GM18909 (cell line): ENCODE measurements around the gene SIL1.
"Not testable (repeated sequence)": the region's sequence is repeated elsewhere in the genome, so short reads cannot be mapped to it uniquely, and the experiment has no call there.

Source experiments
- ATAC-seq: cut with Tn5 transposase; IDR thresholded peaks from one replicate; pipeline ENCODE4 v1.9.1; 2021; ENCODE audit warnings: mild to moderate bottlenecking; ENCODE audit not compliant: unreplicated experiment, poor library complexity

SIL1 gene

DNA sequence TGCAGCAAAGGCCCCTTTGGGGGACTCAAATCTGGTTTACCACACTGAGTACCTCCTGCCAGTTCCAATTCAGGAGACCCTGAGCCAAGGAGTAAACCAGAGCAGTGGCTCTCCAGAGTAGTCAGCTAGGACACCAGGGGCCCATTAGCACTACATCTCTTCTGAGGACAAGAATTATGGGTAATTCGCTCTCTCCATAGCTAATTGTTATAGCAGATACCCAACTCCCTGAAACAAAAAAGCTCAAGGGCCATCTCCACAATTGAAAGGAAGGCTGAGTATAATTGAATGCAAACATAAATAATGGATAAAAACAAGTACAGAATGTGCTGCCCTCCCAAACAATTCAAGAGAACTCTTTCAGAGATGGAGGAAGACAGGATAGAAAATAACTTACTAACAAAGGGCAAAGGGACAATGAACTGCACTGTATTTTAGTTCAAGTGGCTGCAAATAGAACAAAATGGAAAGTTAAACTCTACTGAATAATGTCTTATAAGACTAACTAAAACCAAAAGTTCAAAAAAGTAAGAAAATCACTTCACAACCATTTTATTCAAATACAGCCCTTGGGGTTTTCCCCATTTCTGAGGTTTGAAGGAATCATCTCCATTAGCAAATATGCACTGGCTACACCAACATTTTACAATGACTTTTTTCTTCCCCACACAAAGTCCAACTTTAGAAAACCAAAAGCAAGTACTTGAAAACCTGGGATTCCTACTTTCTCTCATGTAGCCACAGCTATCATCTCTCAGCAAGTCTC lies 118.8 kb downstream of the SIL1 start:
- ATAC-seq = no peak

DNA sequence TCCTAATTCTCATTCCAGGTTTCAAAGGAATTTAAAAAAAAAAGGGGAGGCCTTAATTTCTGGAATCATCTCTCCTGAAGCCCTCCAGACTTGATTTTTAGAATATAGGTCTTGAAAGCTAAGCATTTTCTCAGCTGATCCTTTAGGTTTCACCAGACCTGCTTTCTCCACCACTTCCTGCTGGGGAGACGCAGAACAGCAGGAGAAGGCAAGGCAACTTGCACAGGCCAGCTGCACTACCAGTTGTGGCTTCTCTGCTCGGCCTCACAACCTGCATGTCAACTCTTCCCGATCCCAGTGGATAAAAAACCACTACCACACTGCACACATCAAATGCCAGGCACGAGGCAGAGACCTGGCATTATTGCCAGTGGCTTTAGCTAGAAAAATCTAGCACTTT lies 119.8 kb downstream of the SIL1 start:
- ATAC-seq = no peak

DNA sequence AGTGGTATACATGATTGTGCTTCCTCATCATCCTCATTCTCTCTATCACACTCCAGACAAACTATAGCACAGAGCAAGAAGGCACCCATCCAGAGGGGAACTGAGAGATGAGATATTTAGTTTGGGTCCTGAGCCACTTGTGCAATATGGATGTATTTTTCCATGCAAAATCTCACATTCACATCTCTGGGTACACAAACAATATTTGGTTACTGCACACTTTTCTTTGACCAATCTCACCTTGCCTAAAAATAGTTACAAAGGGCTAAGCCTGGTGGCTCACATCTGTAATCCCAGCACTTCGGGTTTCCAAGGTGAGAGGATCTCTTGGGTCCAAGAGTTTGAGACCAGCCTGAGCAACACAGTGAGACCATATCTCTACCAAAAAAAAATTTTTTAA lies 120.3 kb downstream of the SIL1 start:
- no peak for ATAC-seq

DNA sequence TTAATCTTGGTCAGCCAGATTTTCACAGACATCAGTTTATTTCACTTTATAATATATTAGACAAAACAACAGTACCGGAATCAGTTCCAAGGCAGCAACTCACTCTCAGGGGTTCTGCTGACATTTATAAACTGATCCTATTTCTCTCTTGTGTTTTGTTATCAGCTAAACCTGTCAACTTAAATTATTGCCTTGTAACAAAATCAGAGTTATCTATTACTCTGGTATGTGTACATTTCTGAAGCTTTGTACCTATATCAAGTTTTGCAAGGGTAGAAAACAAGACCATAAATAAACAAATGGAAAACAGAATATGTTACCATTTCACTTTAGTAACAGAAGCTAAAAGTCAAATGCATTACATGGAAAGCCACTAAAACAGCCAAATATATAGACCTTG lies 122.1 kb downstream of the SIL1 start:
- ATAC-seq = no peak

DNA sequence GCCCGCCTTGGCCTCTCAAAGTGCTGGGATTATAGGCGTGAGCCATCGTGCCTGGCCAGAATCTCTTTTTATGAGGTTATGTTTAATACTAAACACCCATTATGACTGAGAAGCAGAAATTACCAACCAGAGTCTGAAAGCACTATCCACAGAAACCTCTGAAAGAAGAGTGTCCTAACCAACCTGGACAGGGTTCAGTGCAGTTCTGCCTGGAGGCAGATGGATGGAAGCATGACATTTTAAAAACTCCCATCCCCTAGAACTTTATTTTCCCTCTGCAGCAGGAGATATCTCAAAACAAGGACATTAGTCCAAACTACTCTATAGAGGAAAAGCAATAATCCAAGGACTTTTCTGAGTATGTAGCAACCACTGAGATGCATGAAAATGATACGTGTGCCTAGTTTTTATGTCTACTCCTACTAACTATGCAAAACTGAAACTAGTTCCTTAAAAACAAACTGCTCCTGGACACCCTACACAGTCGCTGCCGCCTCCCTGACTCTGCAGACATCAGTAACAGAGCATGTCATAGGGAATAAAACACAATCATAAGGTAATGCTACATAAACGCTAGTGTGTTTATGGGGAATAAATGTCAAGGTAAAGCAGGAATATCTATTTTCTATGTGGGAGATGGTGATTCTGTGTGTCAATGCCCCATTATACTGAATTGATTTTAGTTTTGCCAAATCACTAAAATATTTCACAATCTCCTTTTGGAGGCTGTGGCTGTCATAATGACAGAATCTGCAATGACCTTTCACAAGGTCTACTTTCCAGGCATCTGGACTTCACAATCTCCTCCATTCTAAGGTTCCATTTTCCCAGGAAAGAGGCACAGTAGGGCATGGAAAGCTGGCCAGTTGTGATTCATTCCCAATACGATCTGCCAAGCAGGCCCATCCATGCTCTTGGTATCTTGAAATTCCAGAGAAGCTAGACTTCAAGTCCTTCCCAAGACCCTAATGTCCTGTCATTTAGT lies 122.8 kb downstream of the SIL1 start:
- no peak for ATAC-seq

DNA sequence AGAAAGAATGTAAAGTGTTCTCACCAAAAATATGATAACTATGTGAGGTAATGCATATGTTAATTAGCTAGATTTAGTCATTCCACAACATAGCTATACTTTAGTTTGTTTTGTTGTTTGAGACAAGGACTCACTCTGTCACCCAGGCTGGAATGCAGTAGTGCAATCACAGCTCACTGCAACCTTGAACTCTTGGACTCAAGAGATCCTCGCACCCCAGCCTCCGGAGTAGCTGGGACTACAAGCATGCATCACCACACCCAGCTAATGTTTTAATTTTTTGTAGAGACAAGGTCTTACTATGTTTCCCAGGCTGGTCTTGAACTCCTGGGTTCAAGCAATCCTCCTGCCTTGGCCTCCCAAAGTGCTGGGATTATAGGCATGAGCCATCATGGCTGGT lies 124.2 kb downstream of the SIL1 start:
- not testable (repeated sequence) for ATAC-seq

DNA sequence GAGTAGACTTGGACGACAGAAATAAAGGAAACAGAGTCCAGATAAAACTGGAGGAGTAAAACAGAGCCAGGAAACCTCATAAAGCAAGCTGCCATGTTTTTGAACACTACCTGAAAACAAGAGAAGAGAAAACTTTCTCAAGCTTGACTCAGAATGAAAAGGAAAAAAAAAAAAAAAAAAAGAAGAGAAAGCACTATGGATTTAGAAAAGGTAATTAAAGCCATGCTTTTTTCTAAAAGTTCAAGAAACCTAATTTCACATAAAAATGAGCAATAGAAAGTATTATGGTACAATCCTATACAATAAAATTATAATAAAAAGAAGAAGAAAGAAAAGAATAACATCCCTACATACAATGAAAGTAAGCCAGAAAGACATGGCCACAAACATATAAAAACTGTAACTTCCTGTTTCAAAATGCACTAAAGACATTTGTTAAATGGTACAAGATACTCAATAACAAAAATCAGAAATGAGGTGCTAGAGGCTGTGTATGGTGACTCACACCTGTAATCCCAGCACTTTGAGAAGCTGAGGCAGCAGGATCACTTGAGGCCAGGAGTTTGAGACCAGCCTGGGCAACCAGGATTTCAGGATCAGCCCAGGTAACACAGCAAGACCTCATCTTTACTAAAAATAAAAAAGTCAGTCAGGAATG lies 129.5 kb downstream of the SIL1 start:
- no peak for ATAC-seq

DNA sequence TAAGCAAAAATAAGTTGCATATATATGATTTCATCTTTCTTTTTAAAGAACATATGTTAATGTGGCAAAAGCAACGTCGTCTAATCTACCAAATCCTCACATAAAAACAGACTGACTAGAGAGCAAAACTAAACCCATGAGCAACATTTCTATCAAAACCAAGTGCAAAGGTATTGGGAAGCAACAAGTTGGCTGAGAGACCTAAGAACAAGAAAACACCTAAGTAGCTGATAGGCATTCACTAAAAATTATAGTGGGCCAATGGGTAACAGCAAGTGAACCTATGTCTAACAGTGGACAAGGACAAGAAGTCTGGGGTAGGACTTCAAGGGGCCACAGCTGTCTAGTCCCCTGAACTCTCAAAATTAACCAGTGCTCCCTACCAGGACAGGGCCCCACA lies 130.1 kb downstream of the SIL1 start:
- no peak for ATAC-seq

DNA sequence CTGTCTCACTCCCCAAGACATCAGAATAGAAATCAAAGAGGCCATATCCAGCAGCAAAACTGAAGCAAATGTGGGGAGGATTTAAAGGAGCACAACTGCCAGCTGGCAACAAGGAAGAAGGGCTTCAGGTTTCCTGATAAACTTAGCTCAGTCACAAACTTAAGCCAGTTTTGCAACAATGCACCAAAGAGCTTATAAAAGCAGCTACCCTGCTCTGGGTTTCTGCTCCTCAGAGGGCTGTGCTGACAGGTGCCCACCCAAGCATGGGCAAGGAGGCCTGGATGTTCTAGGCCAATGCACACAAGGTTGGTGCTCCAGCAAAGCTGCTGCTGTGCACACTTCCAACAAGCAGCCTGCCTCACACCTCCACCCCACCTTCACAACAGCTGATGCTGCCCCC lies 132.9 kb downstream of the SIL1 start:
- ATAC-seq = no peak

DNA sequence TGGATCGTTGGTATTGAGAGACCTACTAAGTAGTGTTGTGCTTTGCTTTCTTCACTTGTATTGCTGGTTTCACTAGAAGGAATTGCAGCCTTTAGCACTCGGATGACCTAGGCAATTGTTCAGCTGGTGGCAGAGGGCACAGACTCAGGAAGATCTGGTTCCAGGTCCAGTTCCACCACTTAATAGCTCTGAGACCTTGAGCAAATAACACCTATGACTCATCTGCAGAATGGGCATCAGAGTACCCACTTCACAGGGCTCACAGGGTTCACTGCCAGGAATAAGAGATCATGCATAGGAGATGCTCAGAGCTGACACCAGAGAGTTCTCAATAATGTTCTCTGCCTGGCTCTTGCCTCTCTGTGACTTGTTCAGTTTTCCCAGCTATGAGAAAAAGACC lies 133.6 kb downstream of the SIL1 start:
- no peak for ATAC-seq

DNA sequence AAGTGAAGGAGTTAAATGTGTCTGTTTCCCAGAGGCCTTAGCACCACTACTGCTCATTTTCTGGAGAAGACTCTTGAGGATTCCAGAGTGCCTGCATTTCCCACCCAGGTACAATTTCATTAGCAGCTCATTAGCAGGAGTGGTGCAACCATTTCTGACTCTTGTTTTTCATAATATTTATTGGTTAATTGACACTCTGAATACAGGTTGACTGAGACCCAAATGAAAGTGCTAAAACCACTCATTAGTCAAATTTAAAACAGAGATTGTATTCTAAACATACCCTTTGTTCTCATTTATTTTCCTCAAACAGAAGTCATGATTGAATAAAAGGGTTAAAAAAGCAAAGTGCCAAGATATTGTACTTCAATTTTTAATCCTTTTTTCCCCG lies 134.5 kb downstream of the SIL1 start:
- ATAC-seq = no peak

DNA sequence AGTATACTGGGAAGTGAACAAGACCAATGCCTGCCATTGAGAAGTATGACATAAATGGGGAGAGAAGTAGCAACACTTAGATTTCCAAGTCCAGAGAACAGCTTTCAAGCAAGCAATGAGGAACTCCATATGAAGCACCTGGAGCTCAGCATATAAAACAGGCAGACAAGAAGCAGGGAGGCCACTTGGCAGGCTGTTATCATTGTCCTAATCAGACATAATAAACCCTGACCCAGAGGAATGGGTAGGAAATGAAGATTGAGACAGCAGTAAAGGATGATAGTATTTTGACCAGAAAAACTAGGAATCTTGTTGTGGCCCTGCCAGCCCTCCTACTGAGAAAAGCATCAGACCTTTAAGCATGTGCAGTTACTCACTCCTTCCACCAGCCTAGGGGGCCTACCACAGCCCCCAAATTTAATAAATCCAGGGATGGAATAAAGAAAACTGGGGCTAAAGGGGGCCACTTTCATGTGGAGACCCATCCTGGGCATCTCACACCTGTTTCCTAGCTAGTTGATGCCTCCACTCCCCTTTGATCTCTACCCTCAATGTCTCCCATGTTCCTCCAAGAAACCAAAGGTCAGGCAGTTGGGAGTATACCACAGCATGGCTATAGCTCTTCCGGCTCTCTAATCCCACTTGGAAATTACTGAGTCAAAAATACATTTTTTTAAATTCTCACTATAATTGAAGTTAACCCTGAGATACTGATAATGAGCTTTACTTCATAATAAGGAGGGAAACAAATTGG lies 135.1 kb downstream of the SIL1 start:
- no peak for ATAC-seq

DNA sequence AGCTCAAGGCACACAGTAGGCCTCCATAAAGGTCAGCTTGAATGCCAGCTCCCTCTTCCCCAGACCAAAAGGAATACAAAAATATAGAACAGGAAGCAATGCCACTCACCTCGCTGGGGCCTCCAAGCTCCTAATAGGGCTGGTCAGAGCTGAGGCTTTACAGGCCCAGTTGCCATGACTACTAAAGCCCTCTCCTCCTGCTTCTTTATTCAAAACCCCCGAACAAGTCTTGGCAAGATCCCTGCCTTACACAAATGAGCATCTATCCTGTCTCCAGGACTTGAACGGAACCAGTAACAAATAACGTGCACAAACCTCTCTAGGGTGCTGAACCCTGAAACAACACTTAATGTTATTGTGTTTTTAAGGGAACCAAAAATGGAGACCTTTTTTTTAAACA lies 136.3 kb downstream of the SIL1 start:
- no peak for ATAC-seq

DNA sequence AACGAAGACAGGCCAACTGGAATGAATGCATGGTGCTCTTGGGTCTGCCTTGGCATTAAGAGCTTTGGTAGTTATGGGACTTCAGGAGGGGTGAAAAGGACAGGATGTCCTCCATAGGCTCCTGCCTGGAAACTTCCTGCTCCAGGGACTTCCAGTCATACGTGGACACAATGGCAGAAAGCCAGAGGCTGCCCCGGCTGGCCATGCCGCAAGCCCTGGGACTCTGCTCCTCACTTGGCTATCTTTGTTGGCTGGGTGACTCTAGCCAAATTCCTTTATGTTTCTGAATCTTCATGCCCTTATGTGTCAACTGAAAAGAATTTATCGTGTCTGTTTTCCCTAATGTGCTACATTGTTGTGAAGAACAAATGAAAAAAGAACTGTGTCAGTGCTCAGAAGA lies 136.9 kb downstream of the SIL1 start:
- ATAC-seq = no peak

DNA sequence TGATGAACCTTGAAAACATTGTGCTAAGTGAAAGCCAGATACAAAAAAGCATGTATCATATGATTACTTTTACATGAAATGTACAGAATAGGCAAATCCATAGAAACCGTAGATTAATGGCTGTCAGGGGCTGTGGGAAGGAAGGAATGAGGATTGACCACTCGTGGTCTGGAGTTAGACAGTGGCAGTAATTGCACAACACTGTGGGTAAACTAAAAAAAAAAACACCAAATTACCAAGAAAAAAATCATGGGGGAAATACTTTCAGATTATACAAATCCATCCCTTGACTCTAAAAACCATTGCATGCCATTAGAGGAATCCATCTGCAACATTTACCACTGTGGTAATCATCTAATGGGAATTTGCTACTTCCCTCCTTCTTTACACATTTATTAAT lies 140.0 kb downstream of the SIL1 start:
- ATAC-seq = no peak

DNA sequence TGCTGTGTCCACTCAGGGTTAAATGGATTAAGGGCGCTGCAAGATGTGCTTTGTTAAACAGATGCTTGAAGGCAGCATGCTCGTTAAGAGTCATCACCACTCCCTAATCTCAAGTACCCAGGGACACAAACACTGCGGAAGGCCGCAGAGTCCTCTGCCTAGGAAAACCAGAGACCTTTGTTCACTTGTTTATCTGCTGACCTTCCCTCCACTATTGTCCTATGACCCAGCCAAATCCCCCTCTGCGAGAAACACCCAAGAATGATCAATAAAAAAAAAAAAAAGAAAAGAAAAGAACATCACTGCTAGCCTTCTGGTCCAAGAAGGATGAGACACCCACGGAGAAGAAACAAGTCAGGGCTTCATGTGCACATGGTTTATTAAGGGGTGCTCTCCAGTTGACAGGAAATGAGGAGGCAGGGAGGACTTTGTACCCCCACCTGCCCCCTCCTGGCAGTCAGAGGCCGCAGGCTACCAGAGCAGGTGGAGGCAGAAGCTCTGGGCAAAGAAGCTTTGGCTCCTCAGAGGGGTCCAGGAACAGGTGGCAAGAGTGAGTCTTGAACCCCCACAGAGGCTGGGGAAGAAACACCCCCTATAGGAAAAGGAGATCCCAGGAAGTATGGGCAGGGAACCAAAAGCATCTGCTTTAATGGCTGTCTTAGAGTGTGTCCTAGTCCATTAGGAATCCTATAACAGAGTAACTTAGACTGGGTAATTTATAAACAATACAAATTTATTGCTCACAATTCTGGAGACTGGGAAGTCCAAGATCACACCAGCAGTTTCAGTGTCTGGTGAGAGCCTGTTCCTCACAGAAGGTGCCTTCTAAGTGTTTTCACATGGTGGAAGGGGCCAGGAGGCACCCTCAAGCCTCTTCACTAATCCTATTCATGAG lies 140.9 kb downstream of the SIL1 start:
- ATAC-seq = not testable (repeated sequence)

DNA sequence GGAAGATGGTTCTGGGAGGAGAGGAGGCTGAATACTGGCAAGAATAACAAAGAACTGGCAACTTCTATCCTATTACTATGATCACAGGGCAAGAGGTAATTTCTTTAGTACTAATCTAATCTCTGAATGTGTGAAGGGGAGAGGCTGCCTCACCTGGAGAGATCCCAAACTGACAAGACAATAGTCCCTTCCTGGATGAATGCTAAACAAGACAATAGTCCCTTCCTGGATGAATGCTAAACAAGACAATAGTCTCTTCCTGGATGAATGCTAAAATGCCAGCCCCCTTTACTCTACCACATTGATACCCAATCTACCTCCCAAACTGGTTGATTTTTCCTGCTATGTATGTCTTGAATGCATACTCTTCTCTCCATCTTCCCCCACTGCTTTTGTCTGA lies 145.2 kb downstream of the SIL1 start:
- no peak for ATAC-seq

DNA sequence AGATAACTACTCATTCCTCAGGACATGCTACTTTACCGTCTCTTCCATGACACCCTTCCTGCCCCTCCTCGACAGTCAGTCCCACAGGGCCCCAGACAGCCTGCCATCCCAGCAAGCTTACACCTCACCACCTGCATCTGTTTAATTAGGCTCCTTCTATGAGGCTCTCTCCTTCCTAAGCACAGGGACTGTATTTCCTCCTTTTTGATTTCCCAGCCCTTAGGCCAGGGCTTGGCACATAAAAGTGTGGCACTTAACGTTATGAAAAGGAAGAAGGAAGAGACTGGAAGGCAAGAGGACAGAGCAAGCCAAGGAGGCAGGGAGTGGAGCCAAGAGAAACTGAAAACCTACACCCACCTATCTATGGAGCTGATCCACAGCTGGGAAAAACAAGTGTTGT lies 146.8 kb downstream of the SIL1 start:
- ATAC-seq = no peak

DNA sequence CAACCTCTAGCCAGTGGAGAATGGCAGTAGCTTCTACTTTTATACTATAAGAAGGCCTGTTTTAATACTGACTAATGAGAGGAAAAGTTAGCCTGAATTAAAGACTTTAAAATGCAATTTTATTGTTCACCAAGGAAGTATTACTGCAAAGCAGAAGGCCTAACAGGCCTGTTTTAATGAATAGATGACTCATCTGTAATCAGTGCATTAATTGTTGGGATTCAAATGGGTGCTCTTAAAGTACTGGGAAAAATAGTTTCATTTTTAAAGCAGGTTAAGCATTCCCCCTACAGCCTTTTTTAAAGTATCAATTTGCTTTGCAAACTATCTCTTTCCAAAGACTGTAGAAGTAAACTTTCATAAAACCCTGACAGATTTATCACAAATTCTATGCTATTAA lies 147.7 kb downstream of the SIL1 start:
- ATAC-seq = no peak
